Activated CD8-positive, alpha-beta T cell treated with anti-CD3 and anti-CD28 coated beads, Interleukin-2, amount 10 ng/mL, durations not matched to agents 7 days and 5 days (primary cell): ENCODE data around the gene ILK. TPM values are rescaled to one million over a fixed set of nuclear protein-coding genes. Genes with fewer than 3 reads are reported as not detected.

ENCODE experiments used
- ATAC-seq: fragments of 150-1000 bp; cut with Tn5 transposase; one replicate; pipeline ENCODE4 v1.10.0; 2021; ENCODE audit warnings: moderate library complexity
- CTCF ChIA-PET: fragments of 350-600 bp; sonication (Branson Sonifier 250); formaldehyde crosslinking; loops from one replicate; lab custom pipeline; 2021; ENCODE audit warnings: antibody characterized with exemption; lab: Charles Lee
- POLR2A ChIA-PET: fragments of 350-600 bp; sonication (Branson Sonifier 250); formaldehyde crosslinking; loops from one replicate; lab custom pipeline; 2021; ENCODE audit warnings: antibody characterized with exemption; lab: Charles Lee
- DNase-seq: peaks from one replicate; pipeline ENCODE4 v3.0.0-alpha.2; 2020
- H3K27ac Mint-ChIP-seq: one replicate; pipeline ENCODE4 v1.8.0; 2021; ENCODE audit warnings: mild to moderate bottlenecking, mixed read lengths
- H3K27me3 Mint-ChIP-seq: one replicate; pipeline ENCODE4 v1.8.0; 2021; ENCODE audit warnings: low read depth, mixed read lengths
- H3K36me3 Mint-ChIP-seq: one replicate; pipeline ENCODE4 v1.8.0; 2021; ENCODE audit warnings: low read depth, mixed read lengths
- H3K4me1 Mint-ChIP-seq: one replicate; pipeline ENCODE4 v1.8.0; 2021; ENCODE audit warnings: low read depth, mixed read lengths
- H3K4me3 Mint-ChIP-seq: one replicate; pipeline ENCODE4 v1.8.0; 2021; ENCODE audit warnings: mild to moderate bottlenecking, mixed read lengths
- H3K9me3 Mint-ChIP-seq: one replicate; pipeline ENCODE4 v1.8.0; 2022; ENCODE audit warnings: mixed read lengths; ENCODE audit not compliant: insufficient read depth
- total RNA-seq, 2 experiments: library from RNA; stranded (reverse); gene quantifications; one replicate each; pipeline ENCODE4 v1.2.3, GENCODE V29; 2021

Gene ILK
- total RNA-seq, 2 experiments from 2014 or later: 195 to 197 TPM

DNA sequence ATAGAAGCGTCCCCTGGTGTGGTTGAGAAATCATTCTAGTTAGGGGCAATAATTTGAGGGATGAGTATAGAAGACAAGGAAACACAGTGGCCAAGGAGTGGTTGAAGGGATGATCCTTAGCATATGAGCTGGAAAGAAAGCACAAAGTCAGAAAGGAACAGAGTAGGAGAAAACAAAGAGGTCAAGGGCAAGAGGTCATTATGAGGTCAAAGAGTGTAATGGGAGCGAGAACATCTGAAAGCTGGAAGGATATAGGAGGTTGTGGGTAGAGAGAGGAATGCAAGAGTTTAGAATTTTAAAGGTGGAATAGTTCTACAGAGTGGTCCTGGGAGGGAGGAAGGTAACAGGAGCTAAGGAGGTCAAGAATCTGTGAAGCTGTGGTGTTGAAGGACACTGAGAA lies 50.1 kb downstream of the ILK start:
- Mint-ChIP-seq H3K4me1 (peaks cover 4% of the 10 kb centered on the region), H3K4me3 (no peak overlapping the region), H3K36me3 (no peaks in the 10 kb centered on the region), H3K27me3 (peaks cover 13% of the 10 kb centered on the region), H3K9me3 (no peaks in the 10 kb centered on the region), H3K27ac (no peak overlapping the region)
- DNase-seq (no peak), ATAC-seq (no peak)
- ChIA-PET CTCF (interaction anchor here (1.0 to 2.1 kb wide), 5 partner anchors 15 to 49 kb away, joined by 3 to 8 read pairs (median 3); partner anchors contain the start of genes MRPL17, TAF10 and TPP1), POLR2A (no interaction called here)

DNA sequence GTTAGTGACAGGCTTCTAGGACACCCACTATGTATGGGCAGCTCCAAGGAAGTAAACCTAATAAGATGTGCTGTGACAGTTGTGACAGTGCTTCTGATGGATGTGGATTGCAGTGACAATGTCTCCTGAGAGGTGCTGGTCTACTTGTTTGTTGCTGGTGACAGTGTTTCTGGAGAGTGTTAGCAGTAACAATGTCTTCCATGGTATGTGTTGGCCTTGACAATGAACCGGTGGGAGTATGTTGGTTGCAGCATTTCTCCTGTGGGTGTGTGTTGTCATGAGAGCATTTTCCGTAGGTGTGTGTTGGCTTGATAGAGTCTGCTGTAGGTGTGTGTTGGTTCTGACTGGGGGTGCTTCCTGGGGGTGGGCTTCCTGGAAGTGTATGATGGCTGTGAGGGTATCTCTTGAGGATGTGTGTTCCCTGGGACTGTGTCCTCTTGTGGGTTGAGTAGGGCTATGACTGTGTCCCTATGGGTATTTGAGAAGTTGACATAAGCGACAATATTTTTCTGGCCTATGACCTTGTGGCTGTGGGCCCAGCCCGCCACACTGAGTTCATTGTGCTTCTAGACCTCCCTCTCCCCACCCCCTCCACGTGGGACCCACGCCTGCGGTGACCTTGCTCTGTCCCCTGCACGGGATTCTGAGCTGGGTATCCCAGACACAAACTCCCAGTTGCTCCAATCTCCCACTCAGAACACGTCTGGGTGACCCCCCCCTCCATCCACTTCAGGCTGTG lies 50.9 kb downstream of the ILK start:
- H3K27ac Mint-ChIP-seq: no peak overlapping the region
- H3K4me3 Mint-ChIP-seq: no peak overlapping the region
- POLR2A ChIA-PET: no interaction called here
- DNase-seq (no peak), ATAC-seq (no peak)
- peaks cover 13% of the 10 kb centered on the region for H3K27me3 Mint-ChIP-seq
- no peaks in the 10 kb centered on the region for H3K9me3 Mint-ChIP-seq
- CTCF ChIA-PET: interaction anchor here (1.0 to 2.1 kb wide), 5 partner anchors 14 to 50 kb away, joined by 3 to 8 read pairs (median 3); partner anchors contain the start of genes MRPL17, TAF10 and TPP1
- no peaks in the 10 kb centered on the region for H3K36me3 Mint-ChIP-seq
- peaks cover 4% of the 10 kb centered on the region for H3K4me1 Mint-ChIP-seq

DNA sequence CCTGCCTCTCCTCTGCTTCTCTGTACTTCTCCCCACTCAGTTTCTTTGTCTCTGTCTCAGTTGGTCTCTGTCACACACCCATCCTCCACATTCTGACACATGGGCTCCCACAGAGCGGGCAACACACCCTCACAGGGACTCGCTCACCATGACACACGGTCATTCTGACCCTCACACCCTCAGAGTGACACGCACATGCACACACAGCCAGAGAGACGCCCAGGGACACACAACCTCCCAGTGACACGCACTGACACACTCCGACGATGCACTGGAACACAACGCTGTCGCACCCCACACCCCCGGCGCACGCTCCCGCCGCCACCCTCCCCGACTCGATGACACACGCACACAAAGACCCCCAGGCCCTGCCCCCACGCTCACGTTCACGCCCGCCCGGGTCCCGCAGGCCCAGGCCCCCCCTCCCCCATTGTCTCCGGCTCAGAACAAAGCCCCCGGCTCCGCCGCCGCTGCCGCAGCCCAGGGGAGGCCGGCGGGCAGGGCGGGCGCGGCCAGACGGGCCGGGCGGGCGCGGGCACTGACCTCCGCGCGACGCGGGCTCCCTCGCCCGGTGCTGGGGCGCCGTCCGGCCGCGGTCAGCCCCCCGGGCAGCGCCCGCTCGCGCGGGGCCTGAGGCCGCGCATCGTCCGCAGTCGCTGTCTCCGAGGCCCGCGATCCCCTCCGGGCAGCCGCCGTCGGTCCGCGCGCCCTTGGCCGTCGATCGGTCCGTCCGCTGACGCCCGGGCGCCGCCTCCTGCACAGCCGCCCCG lies 51.6 kb downstream of the ILK start:
- Mint-ChIP-seq H3K9me3 (no peaks in the 10 kb centered on the region), H3K4me3 (no peak overlapping the region), H3K27me3 (peaks cover 13% of the 10 kb centered on the region), H3K4me1 (peaks cover 4% of the 10 kb centered on the region), H3K27ac (no peak overlapping the region), H3K36me3 (no peaks in the 10 kb centered on the region)
- ChIA-PET CTCF (no interaction called here), POLR2A (no interaction called here)
- DNase-seq: no peak
- ATAC-seq: peak; percentile 44

DNA sequence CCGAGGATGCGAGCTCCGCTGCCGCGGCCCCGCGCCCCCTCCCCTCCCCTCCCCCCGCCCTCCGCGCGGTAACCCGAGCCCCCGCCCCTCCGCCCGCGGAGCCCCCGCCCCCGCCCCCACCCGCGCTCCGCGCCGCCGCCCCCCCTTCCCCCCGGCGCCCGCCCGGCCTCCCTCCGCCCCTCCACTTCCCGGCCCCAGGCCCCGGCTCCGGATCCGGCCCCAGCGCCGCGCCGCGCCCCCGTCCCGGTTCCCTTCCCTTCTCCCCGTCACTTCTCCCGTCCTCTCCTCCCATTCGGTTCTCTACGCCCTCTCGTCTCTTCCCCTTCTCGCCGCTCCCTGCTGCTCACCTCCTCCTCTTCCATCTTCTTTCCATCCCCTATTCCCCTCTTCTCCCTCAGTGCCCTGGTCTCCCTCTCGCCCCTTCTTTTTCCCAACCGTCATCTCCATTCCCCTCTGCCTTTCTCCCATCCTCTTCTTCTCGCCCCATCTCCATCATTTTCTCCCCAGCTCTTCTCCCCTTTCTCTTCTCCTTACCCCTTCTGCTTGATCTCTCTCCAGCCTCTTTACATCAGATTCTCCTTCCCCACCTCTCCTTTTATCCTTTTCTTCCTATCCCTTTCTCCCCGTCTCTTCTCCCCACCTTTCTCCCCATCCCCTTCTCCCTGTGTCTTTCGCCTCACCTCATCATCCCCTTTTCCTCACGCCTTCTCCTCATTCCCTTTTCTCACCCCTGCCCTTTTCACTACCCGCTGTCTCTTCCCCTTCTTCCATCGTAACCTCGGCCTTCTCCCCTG lies 52.4 kb downstream of the ILK start, which contains the start of gene DCHS1:
Gene DCHS1, minus strand, starts transcription at position 20 of the 794 bp plus-strand sequence. CDS start 14,196 bp downstream, outside the sequence.
- DNase-seq (no peak), ATAC-seq (peak; percentile 33)
- ChIA-PET POLR2A (no interaction called here), CTCF (interaction anchor here (0.9 kb wide), 1 partner anchor 13 kb away, joined by 4 read pairs; no protein-coding TSS in a partner anchor)
- H3K27me3 Mint-ChIP-seq: peaks cover 13% of the 10 kb centered on the region
- H3K4me3 Mint-ChIP-seq: peak within 1 kb of the TSS; percentile 47
- H3K4me1 Mint-ChIP-seq: peaks cover 4% of the 10 kb centered on the region
- no peaks in the 10 kb centered on the region for H3K9me3 Mint-ChIP-seq
- H3K36me3 Mint-ChIP-seq: no peaks in the 10 kb centered on the region
- H3K27ac Mint-ChIP-seq: no peak within 1 kb of the TSS

DNA sequence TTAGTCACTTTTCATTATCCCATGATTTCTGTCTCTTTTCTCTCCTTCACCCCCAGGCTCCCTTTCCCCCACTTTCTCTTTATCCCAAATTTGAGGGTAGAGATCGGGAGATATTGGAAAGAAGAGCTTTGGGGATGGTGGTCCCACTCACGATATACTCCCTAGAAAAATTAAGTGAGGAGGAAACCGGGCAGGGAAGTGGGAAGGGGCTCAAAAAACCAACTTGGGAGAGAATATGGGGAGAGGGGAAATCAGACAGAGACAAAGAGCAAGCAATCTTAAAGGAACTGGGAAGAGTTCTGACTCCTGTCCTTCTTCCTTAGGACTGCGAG lies 53.0 kb downstream of the ILK start:
- CTCF ChIA-PET: interaction anchor here (0.9 kb wide), 1 partner anchor 12 kb away, joined by 4 read pairs; no protein-coding TSS in a partner anchor
- Mint-ChIP-seq H3K9me3 (no peaks in the 10 kb centered on the region), H3K4me3 (no peak overlapping the region), H3K27ac (no peak overlapping the region), H3K4me1 (peaks cover 4% of the 10 kb centered on the region), H3K27me3 (peaks cover 13% of the 10 kb centered on the region), H3K36me3 (no peaks in the 10 kb centered on the region)
- POLR2A ChIA-PET: interaction anchor here (0.6 kb wide), 1 partner anchor 243 kb away, joined by 3 read pairs; no protein-coding TSS in a partner anchor
- DNase-seq: no peak
- ATAC-seq: no peak

DNA sequence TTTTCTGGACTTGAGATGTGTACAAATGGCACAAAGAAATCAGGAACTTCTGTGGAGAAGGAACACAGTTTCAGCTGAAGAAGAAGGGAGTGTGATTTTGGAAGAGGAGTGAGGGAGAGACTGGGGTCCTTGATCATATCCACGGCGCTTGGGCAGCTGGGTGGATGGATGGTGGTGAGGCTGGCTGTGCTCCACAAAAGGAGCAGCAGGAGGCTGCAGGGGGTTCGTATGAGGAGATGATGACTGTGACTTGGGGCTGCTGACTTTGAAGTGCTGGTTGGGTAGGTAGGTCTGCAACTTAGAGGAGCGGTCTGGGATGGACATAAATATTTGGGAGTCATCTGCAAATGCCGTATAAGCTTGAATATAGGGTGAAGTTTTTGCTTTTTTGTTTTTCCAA lies 53.4 kb downstream of the ILK start:
- no peak overlapping the region for H3K4me3 Mint-ChIP-seq
- CTCF ChIA-PET: interaction anchor here (0.9 kb wide), 1 partner anchor 12 kb away, joined by 4 read pairs; no protein-coding TSS in a partner anchor
- DNase-seq: no peak

DNA sequence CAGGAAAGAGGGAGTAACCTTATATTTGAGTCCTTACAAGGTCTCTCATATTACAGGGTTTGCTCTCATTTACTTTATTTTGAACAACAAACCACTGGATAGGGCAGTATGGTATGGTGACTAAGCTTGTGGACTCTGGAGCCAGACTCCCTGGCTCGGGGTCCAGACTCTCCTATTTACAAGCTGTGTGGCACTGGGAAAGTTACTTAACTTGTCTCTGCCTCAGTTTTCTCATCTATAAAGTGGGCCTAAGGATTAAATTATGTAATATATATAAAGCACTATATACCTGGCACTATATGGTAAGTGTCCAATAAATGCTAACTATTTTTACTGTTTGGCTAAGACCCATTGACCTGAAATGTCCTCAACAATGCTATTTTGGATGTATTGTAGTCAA lies 53.8 kb downstream of the ILK start:
- no peak overlapping the region for H3K4me3 Mint-ChIP-seq
- ATAC-seq: no peak
- H3K4me1 Mint-ChIP-seq: peaks cover 4% of the 10 kb centered on the region
- DNase-seq: no peak
- peaks cover 13% of the 10 kb centered on the region for H3K27me3 Mint-ChIP-seq
- no peak overlapping the region for H3K27ac Mint-ChIP-seq
- POLR2A ChIA-PET: interaction anchor here (0.6 kb wide), 1 partner anchor 244 kb away, joined by 3 read pairs; no protein-coding TSS in a partner anchor
- H3K9me3 Mint-ChIP-seq: no peaks in the 10 kb centered on the region
- CTCF ChIA-PET: interaction anchor here (0.9 kb wide), 1 partner anchor 11 kb away, joined by 4 read pairs; no protein-coding TSS in a partner anchor
- H3K36me3 Mint-ChIP-seq: no peaks in the 10 kb centered on the region

More for the DNA sequence above, 53.4 kb downstream of the ILK start:
- POLR2A ChIA-PET: interaction anchor here (0.6 kb wide), 1 partner anchor 243 kb away, joined by 3 read pairs; no protein-coding TSS in a partner anchor
- no peak overlapping the region for H3K27ac Mint-ChIP-seq
- peaks cover 13% of the 10 kb centered on the region for H3K27me3 Mint-ChIP-seq
- H3K36me3 Mint-ChIP-seq: no peaks in the 10 kb centered on the region
- no peaks in the 10 kb centered on the region for H3K9me3 Mint-ChIP-seq
- H3K4me1 Mint-ChIP-seq: peaks cover 4% of the 10 kb centered on the region
- ATAC-seq: no peak

DNA sequence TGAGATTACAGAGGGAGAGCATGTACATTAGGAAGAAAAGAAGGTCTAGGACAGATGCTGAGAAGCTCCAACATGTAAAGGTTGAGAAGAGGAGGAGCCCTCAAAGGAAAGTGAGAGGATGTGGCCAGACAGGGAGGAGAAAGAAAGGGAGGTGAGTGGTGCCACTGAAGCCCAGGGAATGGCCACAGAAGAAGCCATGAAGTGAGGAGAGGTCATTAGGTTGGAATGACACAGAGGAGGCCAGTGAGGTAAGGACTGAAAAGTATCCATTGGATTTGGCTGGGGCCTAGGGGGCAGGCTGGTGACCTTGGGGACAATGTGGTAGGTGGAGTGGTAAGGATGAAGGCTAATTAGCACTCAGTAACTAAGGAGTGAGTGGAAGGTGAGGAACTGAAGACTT lies 55.1 kb downstream of the ILK start:
- ATAC-seq (no peak), DNase-seq (no peak)
- Mint-ChIP-seq H3K9me3 (no peaks in the 10 kb centered on the region), H3K4me3 (no peak overlapping the region), H3K36me3 (no peaks in the 10 kb centered on the region), H3K27me3 (peaks cover 20% of the 10 kb centered on the region), H3K27ac (no peak overlapping the region), H3K4me1 (peaks cover 10% of the 10 kb centered on the region)
- ChIA-PET POLR2A (no interaction called here), CTCF (interaction anchor here (0.8 to 2.2 kb wide), 5 partner anchors 9 to 54 kb away, joined by 3 to 11 read pairs (median 3); partner anchors contain the start of gene TPP1)

Other genes with a start within 250 kb of the ILK start
- gene SMPD1, start 213.3 kb upstream of the ILK start, total RNA-seq: 10 to 100 TPM; 35.5 to 37.1 TPM
- 10 to 100 TPM; 51.7 to 52.4 TPM for gene APBB1, start 184.7 kb upstream of the ILK start, total RNA-seq
- not detected for gene HPX, start 162.8 kb upstream of the ILK start, total RNA-seq
- gene TRIM3, start 129.8 kb upstream of the ILK start, total RNA-seq: 1 to 10 TPM; 5.7 to 7.5 TPM
- 10 to 100 TPM; 38.6 to 39.8 TPM for gene ARFIP2, start 122.4 kb upstream of the ILK start, total RNA-seq
- 10 to 100 TPM; 34.1 to 35.4 TPM for gene TIMM10B, start 122.3 kb upstream of the ILK start, total RNA-seq
- gene DNHD1, start 106.5 kb upstream of the ILK start, total RNA-seq: 10 to 100 TPM; 17.8 to 18.5 TPM
- 10 to 100 TPM; 28.6 to 29.8 TPM for gene RRP8, start 158 bp upstream of the ILK start, total RNA-seq
- 100 to 1,000 TPM; 140 to 156 TPM for gene TAF10, start 8.4 kb downstream of the ILK start, total RNA-seq
- 10 to 100 TPM; 74.1 to 78.9 TPM for gene TPP1, start 15.6 kb downstream of the ILK start, total RNA-seq
- gene DCHS1, start 52.0 kb downstream of the ILK start, total RNA-seq: under 1 TPM; 0.23 to 0.29 TPM
- 10 to 100 TPM; 60.6 to 69.2 TPM for gene MRPL17, start 79.6 kb downstream of the ILK start, total RNA-seq
- gene OR2AG2, start 168.2 kb downstream of the ILK start, total RNA-seq: under 1 TPM; 0.08 to 0.23 TPM
- gene OR2AG1, start 179.2 kb downstream of the ILK start, total RNA-seq: not detected
- under 1 TPM; 0.05 TPM for gene OR6A2, start 195.9 kb downstream of the ILK start, total RNA-seq
- not detected for gene OR10A5, start 241.9 kb downstream of the ILK start, total RNA-seq